GM21381 (cell line): Measurements from ENCODE around the gene BRDT.
"Not testable (repeated sequence)": the region's sequence is repeated elsewhere in the genome, so short reads cannot be mapped to it uniquely, and the experiment has no call there.

Experiments
- ATAC-seq: cut with Tn5 transposase; IDR thresholded peaks from one replicate; pipeline ENCODE4 v1.9.1; 2021; ENCODE audit warnings: mild to moderate bottlenecking, moderate library complexity; ENCODE audit not compliant: unreplicated experiment

BRDT gene

DNA sequence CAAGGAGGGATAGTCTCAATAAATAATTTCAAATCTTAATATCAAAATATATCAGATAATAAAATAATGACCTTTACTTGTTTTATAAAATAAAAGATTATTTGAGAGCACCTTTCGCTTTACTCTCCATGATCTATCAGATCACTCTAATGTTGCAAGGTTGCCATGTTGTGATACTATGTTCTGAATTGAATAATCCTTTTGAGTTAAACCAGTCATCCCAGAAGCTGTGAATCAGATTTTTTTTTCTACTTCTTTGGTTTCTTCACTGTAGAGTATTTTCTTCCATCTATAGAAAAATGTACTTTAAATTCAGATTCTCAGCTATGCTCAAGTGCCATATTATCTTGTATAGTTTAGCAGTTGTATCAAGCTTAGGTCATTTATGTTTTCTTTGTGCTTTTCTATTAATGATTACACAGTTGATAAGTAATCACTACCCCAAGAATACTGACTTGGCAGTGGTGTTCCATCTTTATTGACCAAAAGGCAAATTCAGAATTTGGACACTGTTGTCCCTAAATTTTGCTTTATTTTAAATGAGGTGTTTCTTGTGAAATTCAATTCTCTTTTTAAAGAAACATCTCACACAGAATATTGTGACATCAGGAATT is 32.9 kb downstream of the BRDT start:
- no peak for ATAC-seq

DNA sequence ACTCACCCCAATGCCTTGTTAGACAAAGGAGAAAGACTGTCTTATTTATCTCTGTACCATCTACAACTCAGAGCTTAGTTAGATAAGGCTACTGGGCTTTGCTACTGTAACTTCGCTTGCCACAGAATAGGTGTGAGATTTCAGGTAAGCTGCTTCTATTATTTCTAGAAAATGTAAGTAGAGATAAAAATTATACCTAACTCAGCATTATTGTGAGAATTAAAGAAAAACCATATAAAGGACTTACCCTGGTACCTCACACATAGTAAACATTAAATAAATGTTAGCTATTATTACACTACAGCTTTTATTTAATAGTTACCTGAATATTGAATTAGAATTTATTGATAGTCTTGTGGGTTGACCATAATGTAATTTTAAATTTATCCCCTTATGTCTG is 44.1 kb downstream of the BRDT start:
- ATAC-seq, result no peak

DNA sequence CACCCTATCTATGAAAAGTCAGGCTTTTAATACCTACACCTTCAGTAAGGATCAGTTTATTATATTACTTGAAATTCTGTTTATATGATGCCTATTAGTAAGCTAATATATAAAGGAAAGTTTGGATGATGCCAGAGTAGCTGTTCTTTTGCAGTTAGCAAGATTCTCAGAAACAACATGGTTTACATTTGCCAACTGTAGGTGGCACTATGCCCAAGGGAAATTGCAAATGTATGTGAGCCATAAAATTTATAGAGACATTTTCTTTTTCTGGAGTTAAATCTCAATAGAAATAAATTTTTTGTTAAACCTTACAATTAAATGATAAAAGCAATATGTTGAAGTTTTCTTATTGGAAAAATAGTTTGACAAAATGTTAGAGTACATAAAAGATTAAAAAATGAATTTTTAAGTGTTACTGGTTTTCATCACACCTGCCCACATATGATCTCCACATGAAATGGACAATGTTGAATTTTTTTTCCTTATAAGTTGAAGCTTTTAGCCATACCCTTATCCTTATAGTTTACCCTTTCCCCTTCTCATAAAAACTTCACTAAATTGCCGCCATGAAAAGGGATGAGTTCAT is 48.5 kb downstream of the BRDT start:
- ATAC-seq, result no peak

DNA sequence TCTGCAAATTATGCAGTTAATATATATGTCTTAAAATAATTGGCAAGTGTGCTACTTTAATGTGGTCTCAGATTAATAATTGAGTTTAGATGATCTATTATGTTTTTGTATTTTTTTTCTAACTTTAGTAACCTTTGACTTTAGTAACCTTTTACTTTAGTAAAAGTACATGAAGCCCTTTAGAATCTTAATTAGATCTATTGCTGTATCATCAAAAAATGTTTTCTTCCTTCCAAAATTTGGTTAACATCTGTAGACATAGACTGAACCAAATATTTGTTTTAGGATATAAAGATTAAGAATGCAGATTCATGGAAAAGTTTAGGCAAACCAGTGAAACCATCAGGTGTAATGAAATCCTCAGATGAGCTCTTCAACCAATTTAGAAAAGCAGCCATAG is 54.9 kb downstream of the BRDT start:
- ATAC-seq, result no peak

DNA sequence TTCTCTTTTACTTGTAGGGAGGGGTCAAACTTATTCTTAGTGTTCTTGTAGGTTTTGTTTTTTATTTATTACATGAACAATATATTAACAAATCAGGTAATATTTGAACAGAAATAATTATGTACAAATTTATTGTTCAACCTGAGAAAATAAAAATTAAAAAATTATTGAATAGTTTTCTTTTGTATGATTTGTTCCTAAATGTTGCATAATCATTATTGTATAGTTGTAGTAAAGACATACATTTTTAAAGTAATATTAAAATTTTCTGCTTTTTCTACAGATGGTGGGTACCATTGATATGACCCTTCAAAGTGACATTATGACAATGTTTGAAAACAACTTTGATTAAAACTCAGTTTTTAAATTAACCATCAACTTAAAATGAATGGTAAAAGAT is 64.7 kb downstream of the BRDT start:
- no peak for ATAC-seq

DNA sequence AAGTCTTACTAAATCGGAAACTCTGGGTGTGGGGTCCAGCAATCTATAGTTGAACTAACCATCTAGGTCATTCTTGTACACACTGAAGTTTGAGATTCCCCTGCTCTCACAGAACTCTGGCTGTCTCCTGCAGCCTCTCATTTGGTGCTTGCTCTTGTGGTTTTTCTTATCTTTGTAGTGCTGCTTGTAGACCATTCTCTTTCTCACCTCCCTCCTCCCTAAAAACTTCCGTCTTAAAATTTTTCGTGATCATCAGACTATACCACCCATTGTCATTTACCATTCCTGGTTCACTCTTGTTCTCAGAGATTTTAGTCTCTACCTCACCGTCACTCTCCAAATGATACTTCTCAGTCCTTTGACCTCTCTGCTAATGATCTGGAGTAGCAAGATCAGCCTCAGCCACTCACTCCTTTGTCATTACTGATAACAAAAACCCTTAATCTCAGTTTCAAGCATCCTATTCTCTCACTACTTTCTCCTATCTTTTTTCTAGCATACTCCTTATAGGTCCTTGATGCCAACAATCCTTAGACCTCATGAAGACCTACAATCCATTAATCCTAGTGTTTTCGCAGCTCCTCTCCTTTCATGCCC is 67.6 kb downstream of the BRDT start:
- no peak for ATAC-seq

DNA sequence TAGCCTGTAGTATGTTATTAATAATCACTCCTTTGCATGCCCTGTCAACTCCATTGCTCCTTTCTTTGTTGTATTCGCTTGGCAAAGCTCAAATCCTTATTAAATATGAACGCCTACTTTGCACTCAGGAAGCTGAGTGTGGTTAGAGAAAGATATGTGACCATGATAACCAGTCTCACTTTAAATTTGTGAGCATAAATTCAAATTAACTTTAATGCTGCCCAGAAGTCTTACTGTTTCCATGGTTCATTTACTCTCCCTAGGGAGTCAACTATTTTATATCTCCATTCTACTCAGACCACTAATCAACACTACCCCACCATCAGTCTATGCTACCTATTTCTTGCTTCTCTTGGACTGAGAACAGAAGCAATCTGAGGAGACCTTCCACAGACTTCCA is 68.5 kb downstream of the BRDT start:
- ATAC-seq, result no peak

DNA sequence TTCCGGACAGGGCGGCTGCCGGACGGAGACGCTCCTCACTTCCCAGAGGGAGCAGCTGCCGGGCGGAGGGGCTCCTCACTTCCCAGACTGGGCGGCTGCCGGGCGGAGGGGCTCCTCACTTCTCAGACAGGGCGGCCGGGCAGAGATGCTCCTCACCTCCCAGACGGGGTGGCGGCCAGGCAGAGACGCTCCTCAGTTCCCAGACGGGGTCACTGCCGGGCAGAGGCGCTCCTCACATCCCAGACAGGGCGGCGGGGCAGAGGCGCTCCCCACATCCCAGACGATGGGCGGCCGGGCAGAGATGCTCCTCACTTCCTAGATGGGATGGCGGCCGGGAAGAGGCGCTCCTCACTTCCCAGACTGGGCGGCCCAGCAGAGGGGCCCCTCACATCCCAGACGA is 76.8 kb downstream of the BRDT start:
- ATAC-seq, result not testable (repeated sequence)

DNA sequence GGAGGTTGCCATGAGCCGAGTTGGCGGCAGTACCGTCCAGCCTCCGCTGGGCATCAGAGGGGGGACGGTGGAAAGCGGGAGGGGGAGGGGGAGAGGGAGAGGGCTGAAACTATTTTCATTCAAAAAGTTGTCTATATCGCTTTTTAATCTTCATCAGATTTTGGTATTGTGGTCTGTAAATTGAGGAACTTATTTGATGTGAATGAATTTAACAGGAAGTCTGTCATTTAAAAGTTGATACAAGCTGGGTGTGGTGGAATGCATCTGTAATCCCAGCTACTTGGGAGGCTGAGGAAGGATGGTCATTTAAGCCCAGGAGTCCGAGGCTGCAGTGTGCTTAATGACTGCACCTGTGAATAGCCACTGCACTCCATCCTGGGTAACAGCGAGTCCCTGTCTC is 77.6 kb downstream of the BRDT start:
- ATAC-seq, result no peak

DNA sequence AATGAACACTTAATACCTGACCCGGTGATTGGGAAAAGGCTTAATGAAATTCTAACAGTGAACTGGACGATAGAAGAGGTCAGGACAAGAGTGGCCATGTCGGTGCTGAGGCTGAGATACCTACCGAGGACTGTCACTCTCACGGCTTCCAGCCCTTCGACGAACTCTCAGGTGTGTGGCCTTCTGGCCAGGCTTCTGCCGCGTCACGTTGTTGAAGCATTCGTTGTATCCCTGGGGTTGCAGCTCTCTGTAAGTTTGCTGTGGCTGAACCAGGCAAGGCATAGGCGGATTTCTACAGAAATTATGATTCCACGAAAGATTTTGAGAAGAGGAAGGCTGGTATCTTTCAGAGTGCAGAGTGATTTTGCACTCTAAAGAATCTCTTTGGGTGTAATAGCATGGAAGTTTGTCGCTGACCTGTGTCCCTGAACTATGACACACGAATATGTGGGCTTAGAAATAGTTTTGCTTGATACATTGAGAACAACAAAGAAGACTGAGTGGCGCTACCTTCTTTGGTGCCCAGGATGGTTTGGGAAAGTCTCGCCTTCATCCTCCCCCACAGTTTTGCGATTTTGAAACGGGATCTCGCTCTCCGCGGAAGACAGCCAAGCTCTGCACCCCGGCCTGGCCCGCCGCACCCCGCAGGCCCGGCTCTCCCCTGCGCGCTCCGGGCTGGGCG is 80.2 kb downstream of the BRDT start:
- ATAC-seq, result no peak

DNA sequence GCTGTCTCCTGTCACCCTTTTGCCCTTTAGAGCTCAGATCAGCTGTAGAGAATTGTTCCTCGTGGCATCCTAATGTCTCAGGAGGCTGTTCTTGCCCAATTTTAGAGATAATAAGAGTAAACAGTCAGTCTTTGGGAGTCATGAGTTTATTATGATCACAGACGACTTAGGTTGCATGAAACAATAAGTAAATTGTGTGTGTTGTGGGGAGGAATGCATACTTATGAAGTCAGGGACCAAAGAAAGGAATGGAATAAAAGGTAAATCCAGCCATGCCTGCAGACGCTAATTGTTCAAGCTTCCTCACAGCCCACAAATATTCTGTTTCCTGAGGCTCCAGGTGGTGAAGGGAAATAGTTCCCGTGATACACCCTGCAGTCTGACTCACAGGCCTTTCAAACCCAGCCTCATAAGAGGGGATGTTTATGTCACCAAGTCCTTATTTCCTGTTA is 81.5 kb downstream of the BRDT start:
- ATAC-seq, result no peak

DNA sequence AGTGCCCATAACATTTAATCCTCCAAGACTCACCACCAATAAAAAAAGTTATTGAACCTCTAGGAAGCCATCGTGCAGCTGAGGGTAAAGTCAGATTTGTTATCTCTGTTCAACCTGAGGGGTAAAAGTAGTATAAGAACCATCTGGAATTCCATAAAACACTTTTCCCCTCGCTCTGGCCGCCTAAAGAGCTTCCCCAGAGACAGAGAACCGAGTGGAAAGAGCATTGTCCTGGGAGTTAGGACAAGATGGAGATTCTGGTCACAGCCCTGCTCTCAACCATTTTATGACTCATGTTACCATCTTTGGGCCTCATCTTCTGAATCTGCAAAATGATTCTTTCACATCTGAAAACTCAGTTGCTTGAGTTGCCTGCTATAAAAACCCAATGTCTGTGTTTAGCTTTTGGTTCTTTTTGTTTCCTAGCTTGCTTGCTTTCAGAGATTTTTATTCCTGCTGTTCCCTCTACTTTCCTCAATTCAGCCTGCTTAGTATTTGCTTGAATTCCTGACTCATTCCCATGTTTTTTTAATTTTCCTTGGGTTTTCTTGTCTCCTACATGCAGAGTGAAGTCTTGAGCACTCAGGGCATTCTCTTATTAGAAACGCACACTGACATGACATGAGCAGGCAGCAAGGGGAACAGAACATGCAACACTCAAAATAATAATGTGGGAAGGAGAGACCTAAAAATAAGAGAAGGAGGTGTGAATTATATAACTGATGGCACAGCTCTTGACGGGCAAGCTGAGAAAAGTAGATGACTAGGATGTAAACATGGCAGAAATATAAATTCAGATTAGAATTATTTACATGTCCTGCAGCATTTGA is 82.3 kb downstream of the BRDT start:
- no peak for ATAC-seq

DNA sequence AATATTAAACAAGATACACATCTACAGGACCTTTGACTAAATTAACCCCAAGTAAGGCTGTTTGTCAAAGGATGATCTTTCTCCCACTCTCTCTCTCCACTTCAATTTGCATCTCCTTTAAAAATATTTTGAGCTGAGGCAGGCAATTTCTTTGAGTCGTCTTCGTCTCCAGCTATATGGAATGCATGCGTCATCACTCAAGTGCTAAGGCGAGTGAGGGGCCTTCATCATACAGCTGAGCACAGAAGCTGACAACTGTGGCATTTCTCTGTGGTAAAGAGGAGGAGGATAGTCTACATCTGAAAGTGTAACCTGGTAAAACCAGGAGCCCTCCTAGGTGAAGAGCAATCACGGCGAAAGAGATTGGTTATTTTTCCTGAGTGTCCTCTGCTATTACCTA is 88.2 kb downstream of the BRDT start:
- ATAC-seq, result no peak

DNA sequence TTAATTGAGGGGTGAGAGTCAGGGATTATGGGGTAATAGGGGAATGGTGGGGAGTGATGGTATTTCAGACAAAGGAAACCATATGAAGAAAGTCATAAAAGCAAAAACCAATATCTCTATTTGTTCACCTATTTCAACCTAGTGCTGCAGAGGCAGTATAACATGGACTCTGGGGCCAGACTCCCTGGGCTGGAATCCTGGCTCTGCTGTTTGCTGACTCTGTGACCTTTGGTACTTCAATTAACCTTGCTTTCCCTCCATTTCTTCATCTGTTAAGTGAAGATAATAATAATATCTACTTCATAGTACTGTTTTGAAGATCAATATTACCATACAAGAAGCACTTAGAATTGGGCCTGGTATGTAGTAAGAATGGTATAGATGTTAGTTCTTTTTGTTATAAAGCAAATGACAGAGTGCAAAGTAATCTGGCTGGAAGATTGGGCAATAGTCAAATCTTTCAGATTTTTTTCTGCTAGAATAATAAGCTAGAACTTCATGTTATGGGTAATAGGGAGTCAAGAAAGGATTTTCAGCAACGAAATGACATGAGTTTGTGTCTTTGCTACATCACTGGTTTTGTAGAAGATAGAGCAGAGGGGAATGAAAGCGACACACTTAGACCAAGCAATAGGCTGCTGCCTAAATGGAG is 89.6 kb downstream of the BRDT start:
- ATAC-seq, result no peak

DNA sequence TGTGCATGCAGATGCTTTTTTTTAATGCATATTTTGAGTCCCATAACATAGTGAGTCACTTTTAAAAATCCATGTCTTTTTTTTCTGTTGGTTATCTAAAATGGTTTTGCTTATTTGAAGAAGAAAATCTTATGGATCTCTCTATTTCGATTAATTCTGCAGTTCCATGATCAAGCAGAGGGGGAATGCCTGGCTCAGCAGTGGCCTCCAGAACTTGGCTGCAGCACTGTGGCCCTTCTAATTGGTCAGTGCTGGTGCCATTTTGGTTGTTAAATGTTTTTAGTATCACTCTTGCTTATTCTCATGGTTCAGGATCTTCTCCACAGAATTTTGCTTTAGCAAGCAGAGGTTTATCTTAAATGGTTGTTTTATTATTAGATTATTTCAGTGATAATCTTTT is 91.8 kb downstream of the BRDT start:
- no peak for ATAC-seq

DNA sequence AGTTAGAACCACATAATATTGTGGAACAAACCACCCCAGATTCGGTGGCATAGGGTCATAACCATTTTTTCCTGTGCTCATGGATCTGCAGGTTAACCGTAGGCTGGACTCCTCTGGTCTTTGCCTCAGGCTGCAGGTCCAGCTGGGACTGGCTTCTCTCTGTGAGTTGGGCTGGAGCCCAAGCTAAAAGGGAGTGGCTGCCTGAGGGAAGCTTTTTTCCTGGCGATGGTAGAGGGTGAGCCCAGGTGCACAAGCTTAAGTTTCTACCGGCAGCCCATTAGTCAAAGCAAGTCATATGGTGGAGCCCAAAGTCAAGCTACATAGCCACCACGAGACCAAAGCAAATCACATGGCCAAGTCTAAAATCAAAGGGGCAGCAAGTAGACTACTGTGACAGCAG is 94.4 kb downstream of the BRDT start:
- no peak for ATAC-seq

DNA sequence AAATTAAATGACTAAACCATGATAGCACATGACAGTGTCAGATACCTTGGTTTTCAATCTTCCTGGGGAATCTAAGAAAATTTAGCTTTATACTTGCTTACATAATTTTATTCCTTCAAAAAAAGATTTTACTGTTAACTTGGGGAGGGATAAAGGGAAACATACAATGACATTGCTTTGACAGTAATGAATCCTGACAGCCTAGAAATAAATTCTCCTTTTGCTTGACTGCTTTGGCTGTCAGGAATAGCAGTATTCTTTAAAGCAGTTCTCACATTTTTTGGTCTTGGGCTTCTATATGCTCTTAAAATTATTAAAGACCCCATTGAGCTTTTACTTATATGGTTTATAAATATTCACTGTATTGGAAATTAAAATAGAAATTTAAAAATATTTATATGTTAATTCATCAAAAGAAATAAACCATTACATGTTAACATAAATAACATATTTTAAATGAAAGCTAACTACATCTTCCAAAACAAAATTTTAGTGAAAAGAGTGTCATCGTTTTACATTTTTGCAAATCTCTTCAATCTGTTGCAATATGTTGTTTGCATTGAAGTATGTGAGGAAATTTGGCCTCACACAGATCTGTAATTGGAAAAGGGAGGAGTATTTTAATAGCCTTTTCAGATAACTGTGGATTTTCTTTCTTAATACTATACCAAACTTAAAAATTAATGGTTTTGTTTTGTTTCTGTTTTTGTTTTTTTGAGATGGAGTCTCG is 96.7 kb downstream of the BRDT start:
- ATAC-seq, result no peak

DNA sequence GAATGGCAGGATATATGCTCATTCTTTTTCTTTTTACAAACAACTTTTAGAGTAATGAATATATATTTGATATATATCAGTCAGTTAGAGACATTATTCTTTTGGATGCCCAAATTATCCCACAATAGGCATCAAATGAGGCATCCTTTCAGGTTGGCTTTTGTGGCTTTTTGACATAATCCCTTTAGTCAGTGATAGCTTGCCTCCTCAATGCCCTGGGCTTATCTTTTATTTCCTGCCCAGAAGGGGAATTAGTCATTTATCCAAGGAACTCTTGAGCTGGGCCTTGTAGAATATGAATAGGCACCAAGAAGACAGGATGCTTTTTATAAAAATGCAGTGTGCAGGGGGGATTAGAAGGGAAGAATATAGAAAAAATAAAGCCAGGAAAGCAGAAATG is 102.7 kb downstream of the BRDT start:
- ATAC-seq, result no peak
